HG03521 (cell line): ENCODE measurements around the gene ZNF469.

Experiments
- ATAC-seq: cut with Tn5 transposase; IDR thresholded peaks from one replicate; pipeline ENCODE4 v1.9.1; 2021; ENCODE audit warnings: mild to moderate bottlenecking, moderate library complexity; ENCODE audit not compliant: unreplicated experiment

ZNF469 gene

DNA sequence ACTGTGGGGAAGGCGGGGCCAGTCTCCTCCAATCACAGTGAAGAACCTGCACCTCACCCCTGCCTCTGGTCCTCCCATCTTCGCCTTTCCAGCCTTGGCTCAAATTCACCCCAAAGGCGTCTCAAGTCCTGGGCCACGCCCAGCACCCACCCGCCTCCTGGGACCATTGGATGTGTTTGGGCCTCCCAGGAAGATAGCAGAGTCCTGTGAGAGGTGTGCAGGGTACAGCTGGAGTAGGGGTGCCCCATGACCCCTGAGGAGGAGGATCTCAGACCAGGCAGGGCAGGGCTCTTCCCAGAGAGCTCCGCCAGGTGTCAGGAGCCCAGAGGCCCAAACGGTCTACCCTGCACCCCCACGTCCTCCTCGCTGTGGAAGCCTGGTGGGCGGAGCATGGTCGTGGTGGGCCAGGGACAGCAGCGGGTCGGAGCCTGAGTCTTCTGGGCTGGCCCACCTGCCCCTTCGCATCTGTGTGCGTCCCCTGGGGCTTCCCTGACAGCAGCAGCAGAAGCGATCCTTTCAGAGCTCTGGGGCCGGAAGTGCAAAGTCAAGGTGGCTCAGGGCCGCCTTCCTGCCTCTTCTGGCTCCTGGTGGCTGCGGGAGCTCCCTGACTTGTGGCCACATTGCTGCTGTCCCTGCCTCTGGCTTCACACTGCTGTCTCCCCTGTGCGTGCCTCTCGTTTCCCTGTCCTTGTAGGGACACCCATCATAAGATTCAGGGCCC, 34.9 kb upstream of the ZNF469 start:
- ATAC-seq: no peak

DNA sequence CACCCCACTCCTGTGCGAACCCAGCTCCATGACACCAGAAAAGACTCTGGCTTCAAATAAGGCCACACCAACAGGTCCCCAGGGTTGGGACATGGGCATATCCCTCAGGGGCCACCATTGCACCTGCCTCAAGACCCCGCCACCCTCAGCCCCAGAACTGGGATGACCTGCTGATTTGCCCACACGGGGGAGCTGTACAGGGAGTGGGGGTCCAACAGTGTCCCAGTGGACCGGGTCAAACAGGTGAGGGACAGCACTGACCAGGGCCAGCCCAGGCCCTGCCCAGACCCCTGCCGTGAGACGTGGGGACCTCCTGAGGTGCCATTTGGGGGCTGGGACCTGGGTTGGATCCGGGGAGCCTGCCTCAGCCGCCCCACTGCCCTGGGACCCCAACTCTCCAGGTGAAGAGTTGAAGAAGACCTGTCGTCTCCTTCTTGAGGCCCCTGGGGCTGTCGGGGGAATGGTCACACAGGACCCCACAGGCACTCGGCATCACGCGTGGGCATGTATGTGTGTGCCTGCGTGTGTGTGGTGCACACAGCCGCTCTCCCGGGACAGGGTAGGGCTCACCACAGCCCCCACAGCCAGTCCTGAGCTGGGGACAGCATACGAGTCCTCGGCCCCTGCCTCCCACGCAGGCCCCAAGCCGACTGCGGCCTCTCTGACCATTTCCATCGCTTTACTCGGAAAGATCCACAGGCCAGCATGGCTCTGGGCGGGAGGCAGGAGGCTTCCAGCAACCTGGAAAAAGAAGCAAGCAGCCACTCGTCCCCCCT, 34.2 kb upstream of the ZNF469 start:
- ATAC-seq: no peak

- ATAC-seq: no peak
These were observed 33.4 kb upstream of the ZNF469 start for GRCh38 chr16:88349153-88349902.

GRCh38 chr16:88349903-88350900, 32.6 kb upstream of the ZNF469 start:
- ATAC-seq: no peak

GRCh38 chr16:88350922-88351321, 31.8 kb upstream of the ZNF469 start:
- no peak for ATAC-seq

- no peak for ATAC-seq
These were observed 31.2 kb upstream of the ZNF469 start for GRCh38 chr16:88351491-88352101.

- no peak for ATAC-seq
These were observed 30.2 kb upstream of the ZNF469 start for GRCh38 chr16:88352261-88353200.

- ATAC-seq: no peak
These were observed 29.5 kb upstream of the ZNF469 start for GRCh38 chr16:88353232-88353631.

DNA sequence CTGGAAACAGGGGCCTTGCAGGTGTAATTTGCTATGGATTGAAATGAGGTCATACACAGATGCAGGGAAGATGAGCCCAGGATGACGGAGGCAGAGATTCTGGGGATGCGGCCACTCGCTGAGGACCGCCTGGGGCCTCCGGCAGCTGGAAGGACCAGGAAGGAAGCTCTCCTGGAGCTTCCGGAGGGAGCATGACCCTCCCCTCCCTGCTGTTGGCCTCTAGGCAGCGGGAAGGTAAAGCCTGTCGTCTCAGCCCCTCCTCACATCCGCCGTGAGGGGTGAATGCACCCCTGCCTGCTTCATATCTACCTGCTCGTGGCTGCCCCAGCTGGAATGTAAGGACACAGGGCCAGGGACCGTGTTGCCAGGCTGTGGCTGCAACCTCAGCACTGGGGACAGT, 29.1 kb upstream of the ZNF469 start:
- ATAC-seq: no peak

GRCh38 chr16:88354229-88355092, 28.3 kb upstream of the ZNF469 start:
- ATAC-seq: no peak

DNA sequence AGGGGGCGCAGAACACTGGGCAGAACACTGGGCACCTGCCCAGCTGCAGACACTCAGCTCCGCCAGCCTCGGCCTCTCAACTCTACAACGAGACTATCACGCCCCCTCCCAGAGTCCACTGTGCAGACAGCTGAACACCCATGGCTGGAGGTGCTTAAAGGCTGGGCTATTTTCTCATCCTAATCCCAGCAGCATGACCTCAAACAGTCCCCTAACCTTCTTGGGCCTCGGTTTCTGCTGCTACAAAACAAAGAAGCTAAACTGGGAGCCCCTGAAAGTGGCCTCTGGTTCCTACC, 27.7 kb upstream of the ZNF469 start:
- ATAC-seq: no peak

- no peak for ATAC-seq
These were observed 27.2 kb upstream of the ZNF469 start for GRCh38 chr16:88355389-88356123.

- ATAC-seq: no peak
These were observed 26.5 kb upstream of the ZNF469 start for GRCh38 chr16:88356124-88356726.

GRCh38 chr16:88356727-88357199, 26.0 kb upstream of the ZNF469 start:
- no peak for ATAC-seq

DNA sequence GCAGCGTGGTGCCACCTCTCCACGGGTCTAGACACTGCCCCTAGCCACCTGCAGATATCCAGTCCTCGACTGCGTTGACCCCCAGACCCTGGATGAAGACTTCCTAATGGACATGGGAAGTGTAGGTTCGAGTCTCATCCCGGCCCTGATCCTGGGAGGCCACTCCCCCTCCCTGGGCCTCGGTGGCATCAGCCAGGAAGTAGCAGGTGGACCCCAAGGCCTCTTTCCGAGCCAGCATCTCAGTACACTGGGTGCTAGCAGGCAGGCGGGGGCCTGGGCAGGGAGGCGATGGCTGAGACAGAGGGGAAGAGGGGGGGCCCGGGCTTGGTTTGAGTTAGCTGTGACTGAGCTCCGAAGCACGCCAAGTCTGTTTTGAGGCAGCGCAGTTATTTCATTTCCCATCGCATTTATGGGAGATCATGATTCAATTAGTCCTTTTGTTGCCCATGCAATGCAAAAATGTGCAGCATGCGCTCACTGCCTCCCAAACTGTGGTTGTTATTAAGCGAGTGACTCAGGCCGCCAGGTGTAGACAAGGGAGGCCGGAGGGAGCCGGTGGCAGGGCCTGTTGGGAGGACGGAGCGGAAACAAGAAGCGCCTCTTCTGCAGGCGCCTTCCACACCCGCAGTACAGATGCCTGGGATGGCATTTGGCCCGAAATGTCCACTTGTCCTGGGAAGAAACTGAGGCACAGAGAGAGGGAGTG, 25.3 kb upstream of the ZNF469 start:
- ATAC-seq: no peak

DNA sequence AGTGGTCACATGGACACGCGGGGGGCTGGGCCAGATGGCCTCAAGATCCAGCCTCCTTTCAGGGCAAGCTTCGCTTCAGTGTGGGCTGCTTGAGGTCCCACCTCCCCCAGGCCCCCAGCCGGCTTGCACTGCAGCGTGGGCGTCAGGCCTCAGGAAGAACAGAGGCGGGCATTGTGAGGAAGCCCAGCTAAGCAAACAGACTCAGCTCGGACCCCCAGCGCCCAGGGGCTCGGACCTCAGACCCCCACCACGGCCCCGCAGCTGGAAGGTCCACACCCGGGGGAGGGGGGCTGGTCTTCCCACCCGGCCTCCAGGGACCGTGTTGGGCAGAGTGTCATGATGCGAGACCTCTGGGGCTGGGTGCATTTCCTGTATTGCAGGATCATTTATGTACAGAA, 24.7 kb upstream of the ZNF469 start:
- no peak for ATAC-seq
